ENCODE measurements around the gene HAGH.
"Not testable (repeated sequence)": the region's sequence is repeated elsewhere in the genome, so short reads cannot be mapped to it uniquely, and the experiment has no call there.

The HAGH gene

DNA sequence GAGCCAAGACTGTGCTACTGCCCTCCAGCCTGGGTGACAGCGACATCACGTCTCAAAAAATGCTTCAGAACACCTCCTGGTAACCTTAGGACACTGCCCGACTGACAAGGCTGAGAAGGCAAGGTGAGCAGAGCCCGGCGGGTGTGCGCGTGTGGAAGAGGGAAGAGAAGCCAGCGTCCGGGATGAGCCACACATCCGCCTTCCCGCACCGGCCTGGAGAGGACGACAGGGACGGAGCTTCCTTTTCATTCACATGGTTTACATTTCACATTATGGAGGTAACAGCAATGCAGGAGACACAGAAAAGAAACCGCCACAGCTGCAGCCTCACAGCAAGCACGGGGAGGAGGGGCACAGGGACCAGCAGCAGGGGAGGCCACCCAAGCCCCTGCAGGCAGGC, 16.5 kb downstream of the HAGH start:
- DNase-seq: no peak

DNA sequence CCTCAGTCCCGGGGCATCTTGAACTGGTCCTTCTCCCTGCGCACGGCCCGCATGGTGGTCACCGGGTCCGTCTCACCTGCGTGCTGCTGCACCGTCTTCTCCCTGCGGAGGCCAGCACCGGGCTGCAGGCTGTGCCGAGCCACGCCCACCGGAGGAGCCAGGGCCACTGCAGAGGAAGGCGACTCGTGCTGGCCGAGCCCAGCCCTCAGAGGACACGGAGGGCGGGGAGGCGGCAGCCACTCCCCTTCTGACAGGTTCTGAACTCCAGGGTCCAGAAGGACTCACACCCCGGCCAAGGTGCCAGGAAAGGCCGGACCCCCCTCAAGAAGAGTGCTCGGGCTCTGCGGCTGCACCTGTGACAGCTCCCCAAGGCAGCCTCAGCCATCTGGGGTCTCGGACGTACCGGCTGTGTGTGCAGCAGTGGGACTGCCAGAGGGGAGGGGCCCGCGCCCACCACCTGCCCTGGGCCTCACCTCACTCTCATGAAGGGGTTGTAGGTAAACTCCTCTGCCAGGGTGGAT, 17.3 kb downstream of the HAGH start:
- DNase-seq: no peak

DNA sequence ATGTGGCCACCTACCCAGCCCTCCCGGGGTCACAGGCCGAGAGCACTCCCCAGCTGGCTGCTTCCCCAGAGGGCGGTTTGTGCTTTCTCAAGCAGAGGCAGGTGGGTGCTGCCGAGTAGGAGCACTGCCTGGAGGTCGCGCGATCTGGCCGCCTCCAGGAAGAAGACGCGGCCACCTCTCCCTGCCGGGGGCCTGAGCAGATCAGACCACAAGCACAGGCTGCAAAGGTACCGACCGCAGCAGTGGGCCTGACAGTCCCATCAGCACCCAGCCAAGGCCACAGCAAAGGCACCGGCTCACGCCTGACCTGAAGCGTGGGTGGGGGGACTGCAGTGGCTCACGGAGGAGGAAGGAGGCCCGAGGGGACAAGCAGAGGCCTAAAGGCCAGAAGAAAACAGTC, 17.9 kb downstream of the HAGH start:
- DNase-seq: no peak

DNA sequence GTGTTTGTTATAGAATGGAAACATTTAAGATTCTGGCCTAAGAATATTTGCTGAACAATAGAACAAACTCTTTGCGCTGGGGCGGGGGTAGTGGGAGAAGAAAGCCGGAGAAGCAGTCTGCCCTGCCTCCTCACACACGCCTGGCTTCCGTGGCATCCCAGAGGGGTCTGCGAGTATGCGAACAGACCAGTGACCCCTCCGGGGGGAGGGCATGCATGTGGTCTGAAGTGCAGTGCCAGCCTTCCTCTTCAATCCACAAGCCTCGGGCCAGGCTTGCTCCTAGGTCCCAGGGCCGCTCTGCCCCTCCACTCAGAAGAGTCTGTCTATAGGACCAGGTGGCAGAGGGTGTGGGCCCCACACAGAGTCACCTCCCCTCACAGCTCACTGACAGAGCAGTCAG, 19.0 kb downstream of the HAGH start:
- DNase-seq: no peak

GRCh38 chr16:1800701-1801100, 25.9 kb downstream of the HAGH start:
- DNase-seq: no peak

GRCh38 chr16:1799263-1799662, 27.4 kb downstream of the HAGH start:
- DNase-seq: not testable (repeated sequence)

GRCh38 chr16:1794908-1795666, 31.5 kb downstream of the HAGH start:
- DNase-seq: no peak

GRCh38 chr16:1794221-1794871, 32.3 kb downstream of the HAGH start:
- no peak for DNase-seq

DNA sequence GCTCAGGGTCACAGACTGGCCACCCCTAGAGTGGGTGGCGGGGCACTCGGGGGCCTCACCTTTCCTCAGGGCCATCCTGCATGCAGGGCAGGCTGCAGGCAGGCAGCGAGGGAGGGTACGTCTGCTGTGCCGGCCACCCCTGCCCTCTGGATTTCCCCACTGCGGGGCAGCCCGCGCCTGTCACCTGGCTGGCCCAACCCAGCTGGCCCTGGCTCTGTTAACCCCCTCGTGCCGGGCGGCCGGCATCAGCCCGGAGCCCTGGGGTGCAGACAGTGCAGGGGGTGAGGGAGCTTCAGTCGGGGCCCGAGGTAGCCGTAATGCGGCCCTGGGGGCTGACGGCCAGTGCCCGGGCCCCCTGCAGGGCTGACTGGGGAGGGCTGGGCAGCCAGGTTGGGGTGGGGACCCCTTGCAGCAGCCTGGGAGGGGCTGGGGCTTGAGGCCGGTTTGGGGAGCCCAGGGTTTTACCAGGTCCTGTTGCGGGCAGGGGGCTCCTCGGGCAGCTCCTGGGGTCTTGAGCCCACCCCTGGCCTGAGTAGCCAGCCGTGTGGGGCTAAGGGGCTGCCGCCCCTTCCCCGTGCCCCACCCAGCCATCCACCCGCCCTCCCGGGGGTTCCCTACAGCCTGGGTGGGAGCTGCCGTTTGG, 32.9 kb downstream of the HAGH start, which contains the start of gene IGFALS:
Gene IGFALS (minus strand): TSS at position 128 of the 643 bp plus-strand sequence. CDS start 53 bp downstream, at position 75.
- DNase-seq: no peak

DNA sequence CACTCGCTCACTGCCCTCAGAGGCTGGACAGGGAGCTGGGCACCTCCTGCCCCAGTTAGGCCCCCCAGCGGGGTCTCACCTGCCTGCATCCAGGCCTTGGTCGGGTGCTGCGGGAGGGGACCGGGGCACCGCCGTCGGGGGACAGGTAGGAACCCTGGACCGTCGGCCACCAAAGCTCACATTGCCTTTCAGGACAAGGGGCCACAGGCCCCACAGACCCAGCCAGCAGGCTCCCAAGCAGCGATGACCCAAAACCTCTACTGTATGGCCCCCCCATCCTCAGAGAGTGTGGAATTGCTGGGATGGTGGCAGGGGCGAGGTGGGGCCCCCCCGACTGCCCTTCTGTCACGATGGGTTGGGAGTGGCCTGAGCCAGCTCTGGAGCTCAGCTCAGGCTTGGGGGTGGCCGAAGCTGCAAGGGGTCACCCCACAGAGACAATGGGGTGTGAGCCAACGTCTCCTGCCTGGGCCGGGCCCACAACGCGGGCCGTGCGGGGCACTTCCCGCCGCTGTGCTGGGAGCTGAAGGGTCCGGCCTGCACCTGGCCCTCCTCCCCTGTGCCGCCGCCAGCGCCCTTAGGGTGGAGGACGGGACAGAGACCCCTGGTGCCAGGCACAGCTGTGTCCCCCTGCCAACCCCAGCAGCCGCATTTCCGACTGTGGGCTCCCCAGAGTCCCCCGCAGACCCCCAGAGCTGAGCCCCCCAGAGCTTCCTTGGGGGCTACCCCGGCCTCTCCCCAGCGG, 33.6 kb downstream of the HAGH start:
- no peak for DNase-seq

- no peak for DNase-seq
Observed at GRCh38 chr16:1791943-1792812, 34.4 kb downstream of the HAGH start.

GRCh38 chr16:1791256-1791942, 35.2 kb downstream of the HAGH start:
- DNase-seq: no peak

DNA sequence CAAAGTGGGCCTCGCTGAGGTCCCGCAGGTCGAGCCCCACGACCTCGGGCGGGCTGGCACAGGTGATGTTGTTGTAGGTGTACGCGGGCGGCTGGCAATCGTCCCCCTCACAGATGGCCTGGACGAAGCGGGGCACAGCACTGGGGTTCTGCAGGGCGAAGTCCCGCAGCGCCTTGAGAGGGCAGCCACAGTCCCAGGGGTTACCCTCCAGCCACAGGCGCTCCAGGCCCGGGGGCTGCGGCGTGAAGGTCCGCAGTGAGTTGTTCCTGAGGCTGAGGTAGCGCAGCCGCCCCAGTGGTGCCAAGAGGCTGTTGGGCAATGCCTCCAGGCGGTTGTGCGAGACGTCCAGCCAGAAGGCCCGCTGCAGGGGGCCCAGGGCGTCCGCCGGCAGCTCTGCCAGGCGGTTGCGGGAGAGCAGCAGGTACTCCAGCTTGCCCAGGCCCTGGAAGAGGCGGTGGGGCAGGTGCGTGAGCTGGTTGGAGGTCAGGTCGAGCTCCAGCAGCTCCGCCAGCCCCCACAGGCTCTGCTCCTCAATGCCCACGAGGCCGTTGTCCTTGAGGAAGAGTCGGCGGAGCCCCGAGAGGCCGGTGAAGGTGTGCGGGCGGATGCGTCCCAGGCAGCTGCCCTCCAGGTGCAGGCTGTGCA, 35.9 kb downstream of the HAGH start:
- DNase-seq: no peak

DNA sequence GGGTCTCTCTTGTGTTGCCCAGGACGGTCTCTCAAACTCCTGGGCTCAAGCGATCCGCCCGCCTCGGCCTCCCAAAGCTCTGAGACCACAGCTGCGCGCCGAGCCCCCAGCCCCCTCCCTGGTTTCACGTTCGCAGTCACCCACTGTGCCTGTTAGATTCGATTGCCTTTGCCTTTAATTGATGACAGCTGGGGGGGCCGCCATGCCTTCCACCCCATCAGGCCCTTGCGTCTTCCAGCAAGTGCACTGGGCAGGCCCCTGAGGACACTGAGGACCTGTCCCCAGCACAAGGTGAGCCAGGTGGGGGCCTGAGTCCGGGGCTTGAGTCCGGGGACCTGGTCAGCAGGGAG, 36.4 kb downstream of the HAGH start:
- no peak for DNase-seq

DNA sequence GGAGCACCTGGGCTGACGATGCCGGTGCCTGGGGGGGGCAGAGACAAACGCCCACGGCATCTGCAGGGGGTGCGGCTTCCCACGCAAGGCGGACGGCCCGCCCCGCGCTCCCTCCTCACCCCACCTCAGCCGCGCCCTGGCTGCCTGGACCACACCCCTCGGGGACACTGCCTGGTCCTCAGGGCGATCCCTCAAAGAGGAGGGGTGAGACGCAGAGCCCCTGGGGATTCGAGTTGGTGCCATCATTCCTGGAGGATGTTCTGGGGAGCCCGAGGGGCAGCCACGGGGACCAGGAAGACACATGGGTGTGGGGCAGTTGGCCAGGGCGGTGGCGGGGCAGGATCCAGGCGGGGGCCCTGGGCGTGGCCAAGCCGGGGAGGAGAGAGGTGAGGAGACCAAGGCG, 37.0 kb downstream of the HAGH start:
- DNase-seq: no peak

GRCh38 chr16:1788708-1789100, 37.9 kb downstream of the HAGH start:
- DNase-seq: no peak

DNA sequence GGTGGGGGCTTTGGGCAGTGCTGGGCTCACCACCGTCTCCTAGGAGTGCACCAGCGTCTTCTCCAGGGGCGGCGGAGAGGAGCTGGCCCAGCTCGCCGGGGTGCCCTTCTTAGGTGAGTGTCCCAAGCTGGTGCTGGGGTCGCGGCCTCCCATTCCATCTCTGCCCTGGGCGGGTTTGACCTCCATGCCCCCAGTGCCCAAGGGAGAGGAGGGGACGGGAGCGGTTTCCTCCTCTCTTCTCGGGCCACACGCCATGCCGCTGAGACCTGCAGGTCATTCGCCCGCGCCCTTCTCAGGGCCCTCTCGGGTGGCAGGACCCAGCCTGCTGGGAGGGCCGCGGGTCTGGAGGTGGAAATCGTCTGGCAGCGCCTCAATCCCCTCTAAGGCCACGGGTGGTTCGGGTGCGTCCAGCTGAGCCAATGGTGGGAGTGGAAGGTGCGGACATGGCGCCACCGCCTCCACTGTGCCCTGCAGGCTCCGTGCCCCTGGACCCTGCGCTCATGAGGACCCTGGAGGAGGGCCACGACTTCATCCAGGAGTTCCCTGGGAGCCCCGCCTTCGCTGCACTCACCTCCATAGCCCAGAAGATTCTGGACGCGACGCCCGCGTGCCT, 38.4 kb downstream of the HAGH start:
- no peak for DNase-seq

DNA sequence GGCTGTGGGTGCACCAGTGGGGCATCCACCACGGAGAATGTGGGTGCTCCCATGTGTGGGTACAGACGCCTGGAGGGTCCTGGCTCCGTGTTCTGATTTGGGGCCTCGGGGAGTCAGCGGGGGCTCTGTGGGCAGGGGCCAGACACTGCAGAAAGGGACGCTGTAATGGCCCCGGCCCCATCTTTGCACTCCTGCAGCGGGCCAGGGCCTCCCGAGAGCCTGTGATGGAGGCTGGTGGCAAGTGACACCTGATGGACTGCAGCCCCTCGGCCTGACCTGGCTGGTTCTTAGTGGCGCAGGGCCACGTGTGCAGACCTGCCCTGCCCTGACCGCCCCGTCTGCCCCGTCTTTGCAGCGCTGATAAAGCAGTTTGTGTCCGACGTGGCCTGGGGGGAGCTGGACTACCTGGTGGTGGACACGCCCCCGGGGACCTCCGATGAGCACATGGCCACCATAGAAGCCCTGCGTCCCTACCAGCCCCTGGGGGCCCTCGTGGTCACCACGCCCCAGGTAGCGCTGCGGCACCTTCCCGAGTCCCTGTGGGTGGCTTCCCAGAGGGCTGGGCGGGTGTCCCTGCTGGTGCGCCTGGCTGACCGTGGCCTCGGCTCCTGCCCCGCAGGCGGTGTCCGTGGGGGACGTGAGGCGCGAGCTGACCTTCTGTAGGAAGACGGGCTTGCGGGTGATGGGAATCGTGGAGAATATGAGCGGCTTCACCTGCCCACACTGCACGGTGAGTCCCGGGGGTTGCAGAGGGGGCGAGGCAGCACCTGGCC, 39.1 kb downstream of the HAGH start:
- DNase-seq: no peak

DNA sequence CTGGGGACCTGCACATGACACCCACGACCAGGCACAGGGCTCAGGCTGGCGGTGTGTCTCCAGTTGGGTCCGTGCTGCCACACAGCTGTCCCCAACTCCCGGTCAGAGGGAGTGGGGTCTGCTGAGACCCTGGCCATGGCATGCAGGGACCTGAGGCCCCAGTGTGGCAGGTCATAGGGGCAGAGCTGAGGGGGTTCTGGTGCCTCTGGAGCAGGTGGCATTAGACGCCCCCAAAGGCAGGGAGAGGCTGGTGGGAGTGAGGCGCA, 39.6 kb downstream of the HAGH start:
- DNase-seq: no peak
